Spleen (tissue), 7 donors: ENCODE measurements around the gene ST3GAL6.

Experiments
- CTCF ChIP-seq, 11 experiments: fragments of 200-600 bp in 7 of 11; fragments of 450-650 bp in 4 of 11; sonication (generic) in 4 of 11; IDR thresholded peaks in 8 of 11; conservative IDR thresholded peaks in 3 of 11; 1 replicate in 7 of 11; 2 replicates in 4 of 11; pipeline versions ENCODE4 v1.4.0 to v1.8.0; 2016 to 2021; ENCODE audit warnings: antibody characterized with exemption in 11 of 11, inconsistent platforms in 4 of 11, mild to moderate bottlenecking in 1 of 11
- POLR2A ChIP-seq, 3 donors: fragments of 450-650 bp; IDR thresholded peaks; one replicate each; pipeline ENCODE4 v1.5.1; 2017; ENCODE audit warnings: antibody characterized with exemption in 3 of 3, mild to moderate bottlenecking in 1 of 3
- POLR2AphosphoS5 ChIP-seq, 3 donors: sonication (generic); formaldehyde crosslinking; IDR thresholded peaks; one replicate each; pipeline ENCODE4 v1.5.1; 2017; ENCODE audit warnings: antibody characterized with exemption in 3 of 3
- donor health status: DM: no; HTN: no; CAD: no; lungs with moderate emphysema.
- donor health status: DM: no; HTN: no; CAD: no.
- donor health status: DM: no; HTN: no; CAD: no.

- TF ChIP-seq CTCF (IDR thresholded peaks at IDR 0.05 in 8 of 11, conservative IDR thresholded peaks at IDR 0.05 in 3 of 11): no peak
- TF ChIP-seq POLR2A (IDR thresholded peaks at IDR 0.05): no peak
- TF ChIP-seq POLR2AphosphoS5 (IDR thresholded peaks at IDR 0.05): no peak
Measured at GRCh38 chr3:98786364-98787006, 23.3 kb downstream of the ST3GAL6 start.
